ENCODE data around the gene LHX2.

The LHX2 gene

GRCh38 chr9:124014211-124014955, 2.8 kb downstream of the LHX2 start:
- no peak for DNase-seq

GRCh38 chr9:124014956-124015660, 3.5 kb downstream of the LHX2 start:
- no peak for DNase-seq

- DNase-seq = no peak
These were observed 4.1 kb downstream of the LHX2 start for GRCh38 chr9:124015661-124016131.

DNA sequence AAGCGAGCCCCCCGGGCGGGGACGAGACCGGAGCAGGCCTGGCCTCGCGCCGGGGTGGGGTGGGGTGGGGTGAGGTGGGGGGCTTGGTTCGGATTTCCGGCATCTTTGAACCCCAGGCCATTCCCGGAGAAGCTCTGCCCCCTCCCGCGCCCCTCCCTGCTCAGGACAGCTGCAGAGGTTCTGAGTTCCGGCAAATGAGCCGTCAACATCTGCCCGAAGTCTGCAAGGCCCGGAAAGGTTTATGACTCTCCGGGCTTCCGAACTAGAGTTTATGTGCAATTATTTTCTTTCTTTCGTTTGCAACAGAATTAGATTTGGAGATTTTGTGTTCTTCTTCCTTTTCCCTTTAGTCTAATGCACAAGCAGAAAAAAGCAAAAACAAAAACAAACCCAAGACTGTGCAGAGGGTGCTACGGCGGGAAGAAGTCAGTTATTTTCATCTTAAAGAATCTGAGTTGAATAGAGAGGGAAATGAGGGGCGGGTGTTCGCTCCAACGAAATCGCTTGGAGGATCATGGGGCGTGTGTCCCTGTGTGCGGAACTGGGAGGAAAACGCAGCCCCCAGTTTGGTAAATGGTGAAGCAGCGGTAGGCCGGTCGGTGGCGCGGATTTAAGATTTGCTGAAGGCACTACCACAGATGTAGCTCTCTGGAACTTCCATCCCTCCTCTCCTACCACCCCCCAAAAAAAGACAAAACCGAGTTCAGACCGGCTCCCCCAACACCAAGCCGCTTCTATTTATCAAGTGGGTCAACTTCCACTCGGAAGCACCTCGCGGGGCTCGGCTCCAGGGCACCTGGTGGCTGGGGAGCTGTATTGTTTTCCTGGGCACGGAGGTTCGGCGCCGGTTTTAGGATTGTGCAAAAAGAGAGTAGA, 4.8 kb downstream of the LHX2 start:
- no peak for DNase-seq

- DNase-seq = no peak
These were observed 5.7 kb downstream of the LHX2 start for GRCh38 chr9:124017051-124017928.

DNA sequence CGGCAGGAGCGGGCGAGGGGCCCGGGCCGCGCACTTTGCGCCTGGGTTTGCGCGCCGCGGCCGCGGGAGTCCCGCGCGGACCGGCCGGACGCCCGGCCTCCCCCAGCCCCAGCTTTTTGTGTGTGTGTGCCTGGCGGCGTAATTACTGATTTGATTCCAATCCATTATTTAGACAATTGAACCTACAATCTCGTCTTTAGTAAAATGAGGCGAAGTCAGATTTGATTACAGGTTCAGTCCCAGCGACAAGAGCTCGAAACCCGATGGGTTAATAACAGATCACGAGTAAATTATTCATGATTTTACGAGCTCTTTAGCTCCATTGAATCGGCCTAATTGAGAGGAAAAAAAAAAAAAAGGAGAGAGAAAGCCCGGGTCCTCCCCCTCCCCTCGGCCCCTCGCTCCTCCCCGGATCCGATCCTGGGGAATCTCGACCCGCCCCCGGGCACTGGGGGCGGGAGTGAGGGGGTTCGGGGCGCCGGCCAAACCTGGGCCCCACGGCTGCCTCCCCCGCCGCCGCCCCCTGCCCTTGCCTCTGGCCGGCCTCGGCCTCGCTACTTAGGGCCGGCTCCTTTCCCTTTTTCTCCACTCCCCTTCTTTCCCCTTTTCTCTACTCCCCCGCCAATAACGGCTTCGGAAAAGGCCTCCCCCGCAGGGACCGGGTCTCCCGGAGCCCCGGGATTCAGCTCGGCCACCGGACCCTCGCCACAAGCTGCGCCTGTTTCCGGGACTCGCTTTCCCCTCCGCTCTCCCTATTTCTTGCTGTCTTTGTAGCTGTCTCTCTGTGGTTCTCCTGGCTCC, 6.6 kb downstream of the LHX2 start:
- no peak for DNase-seq

GRCh38 chr9:124018730-124019697, 7.4 kb downstream of the LHX2 start:
- DNase-seq = no peak

- DNase-seq = no peak
These were observed 8.4 kb downstream of the LHX2 start for GRCh38 chr9:124019771-124020519.

DNA sequence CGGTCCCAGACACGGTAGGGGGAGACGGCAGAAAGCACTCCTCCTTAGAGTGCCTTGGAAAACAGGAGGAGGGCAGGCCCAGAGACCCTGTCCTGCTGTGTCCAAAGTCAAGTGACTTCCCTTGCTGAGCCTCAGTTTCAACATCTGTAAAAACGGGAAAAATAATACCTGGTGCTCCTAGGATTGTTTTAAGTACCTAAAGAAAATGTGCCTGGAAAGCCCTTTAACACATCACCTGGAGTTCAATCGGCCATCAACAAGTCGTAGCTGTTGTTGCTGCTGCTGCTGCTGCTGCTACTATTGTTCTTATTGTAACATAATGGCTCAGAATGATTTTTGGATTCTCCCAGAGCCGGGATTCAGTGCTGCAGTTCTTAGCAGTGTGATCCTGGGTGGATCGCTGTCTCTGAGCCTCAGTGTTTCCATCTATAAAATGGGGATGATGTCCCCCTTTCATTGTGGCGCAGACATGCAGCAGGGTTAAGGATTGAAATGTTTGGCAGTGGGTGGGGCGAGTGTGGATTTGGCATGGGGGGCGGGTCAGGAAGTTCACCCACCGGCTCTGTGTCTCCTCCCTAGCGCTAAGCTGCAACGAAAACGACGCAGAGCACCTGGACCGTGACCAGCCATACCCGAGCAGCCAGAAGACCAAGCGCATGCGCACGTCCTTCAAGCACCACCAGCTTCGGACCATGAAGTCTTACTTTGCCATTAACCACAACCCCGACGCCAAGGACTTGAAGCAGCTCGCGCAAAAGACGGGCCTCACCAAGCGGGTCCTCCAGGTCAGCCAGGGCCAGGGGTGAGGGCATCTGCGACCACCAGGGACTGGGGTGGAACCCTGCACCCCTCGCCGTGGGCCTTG, 9.2 kb downstream of the LHX2 start:
- DNase-seq = no peak

DNA sequence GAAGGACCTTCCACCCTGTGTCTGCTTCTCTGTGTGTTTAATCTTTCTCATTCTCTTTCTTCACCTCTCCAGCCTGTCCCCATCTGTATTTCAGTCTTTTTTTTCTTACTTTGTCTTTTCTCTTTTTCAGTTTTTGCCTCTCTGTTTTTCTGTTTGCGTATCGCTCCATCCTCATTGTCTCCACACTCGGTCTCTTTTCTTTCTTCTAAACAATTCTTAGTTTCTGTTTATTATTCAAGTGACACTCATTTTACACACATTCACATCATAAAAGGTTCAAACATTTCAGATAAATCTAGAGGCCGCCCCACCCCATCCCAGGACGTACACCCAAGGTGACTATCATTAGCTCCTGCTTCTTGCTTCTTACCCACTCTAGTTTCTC, 9.8 kb downstream of the LHX2 start:
- no peak for DNase-seq

DNA sequence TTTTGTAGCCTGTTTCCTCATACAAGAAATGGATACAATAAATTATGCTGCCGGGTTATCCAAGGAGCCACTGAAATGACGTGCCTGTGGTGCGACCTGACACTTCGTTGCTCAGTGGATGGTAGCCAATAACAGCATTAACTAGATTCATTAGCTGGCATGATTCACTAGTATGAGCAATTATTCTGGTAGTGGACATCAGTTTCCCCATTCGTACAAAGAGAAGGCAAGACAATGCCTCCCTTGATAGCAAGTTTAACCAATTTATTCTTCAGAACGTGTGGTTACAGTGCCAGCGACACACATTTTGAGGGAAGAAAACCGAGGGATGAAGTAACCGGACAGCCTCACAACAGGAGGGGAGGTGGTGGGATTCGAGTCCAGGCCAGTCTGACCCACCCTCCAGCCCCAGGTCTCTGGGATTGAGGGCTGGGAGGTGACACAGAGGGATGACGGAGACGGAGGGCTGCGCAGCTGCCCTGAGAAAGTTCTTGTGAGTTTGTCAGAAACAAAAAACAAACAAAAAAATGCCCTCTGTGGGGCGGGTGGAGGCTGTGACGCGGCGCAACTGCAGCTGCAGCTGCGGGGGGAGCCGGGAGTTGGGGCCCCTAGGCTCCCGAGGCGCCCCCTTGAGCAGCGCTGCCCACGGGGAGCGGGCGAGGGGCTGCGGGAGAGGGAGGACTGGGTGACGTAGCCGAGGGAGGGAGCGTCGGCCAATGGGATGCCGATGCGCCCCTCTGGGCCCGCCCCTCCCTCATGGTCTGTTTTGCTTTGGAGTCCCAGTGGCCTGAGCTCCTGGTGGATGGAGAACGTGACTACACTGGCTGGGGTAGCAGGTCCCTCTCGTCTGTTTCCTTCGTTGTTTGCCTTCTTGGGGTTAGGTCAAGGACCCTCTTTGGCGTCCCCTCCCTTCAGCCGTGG, 10.9 kb downstream of the LHX2 start:
- DNase-seq = no peak

DNA sequence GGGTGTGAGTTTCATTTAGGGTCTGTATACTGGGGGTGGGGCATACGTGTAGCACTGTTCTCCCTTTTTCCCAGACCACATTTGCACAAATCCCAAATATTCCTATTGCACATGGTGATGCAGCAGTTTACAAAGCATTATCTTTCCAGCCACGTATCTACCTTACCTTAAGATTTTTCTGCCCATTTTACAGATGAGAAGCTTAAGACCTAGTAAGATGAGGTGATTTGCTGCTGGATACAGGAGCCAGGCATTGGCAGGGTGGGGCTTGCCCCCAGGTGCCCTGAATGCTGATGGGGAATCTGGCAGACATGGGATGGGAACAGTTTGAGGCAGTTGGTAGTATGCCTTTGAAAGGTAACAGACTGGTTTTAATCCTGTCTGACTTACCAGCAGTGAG, 12.5 kb downstream of the LHX2 start:
- no peak for DNase-seq

GRCh38 chr9:124029617-124030016, 18.0 kb downstream of the LHX2 start:
- DNase-seq = no peak

GRCh38 chr9:124030969-124031451, 19.4 kb downstream of the LHX2 start:
- no peak for DNase-seq

GRCh38 chr9:124032247-124032646, 20.7 kb downstream of the LHX2 start:
- no peak for DNase-seq

DNA sequence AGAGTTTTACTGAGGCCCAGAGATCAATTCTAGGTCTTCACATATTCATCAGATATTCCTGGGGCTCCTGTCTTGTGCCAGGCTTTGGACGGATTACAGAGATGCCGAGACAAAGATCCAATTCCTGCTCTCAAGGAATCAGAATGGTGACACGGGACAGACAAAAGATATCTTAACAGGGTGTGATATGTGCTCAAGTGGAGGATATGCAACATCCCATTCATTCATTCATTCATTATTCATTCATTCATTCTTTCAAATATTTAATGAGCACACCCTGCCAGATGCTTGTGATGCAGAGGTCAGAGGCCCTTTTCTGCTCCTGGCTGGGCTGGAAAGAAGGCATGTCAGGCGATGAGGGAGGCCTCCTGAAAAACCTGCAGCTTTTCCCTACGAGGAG, 21.8 kb downstream of the LHX2 start:
- no peak for DNase-seq

DNA sequence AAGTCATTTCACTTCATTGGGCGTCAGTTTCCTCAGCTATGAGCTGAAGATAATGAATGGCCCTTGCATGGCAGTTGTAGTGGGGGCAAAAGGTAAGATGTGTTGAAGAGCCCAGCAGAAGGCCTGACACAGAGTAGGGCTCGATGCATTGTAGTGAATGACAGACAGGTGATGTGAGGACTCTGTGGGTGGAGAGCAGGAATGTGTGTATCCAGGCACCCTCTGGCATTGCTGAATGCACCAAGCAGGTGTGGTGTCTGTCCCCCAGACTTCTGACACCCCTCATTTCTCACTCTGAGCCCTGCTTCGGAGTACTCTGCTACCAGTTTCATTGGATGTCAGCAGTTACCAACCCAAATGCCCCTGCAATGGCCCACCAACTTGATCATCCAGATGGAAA, 22.4 kb downstream of the LHX2 start:
- DNase-seq = no peak

All from GDM1 (cell line).